ENCODE data around the gene GHSR.

DNA sequence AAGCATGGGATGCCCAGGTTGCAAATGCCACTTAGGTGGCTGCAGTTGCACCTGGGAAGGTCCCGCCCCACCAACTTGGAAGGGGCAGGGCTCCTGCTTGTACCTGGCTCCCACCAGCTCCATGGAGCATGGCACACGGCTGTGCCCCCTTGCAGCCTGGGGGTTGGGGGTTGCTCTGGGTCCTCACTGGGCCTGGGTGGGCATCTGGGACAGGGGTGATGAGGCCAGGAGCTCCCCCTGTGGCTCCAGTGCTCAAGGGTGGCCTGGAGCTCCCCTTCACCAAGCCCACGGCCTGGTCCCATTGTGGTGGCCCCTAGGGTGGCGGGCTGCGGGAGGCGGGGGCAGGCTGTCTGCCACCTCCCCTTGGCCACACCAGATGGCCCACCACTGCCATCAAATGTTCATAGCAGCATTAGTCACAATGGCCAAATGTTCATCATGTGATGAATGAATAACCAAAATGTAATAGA, 36.7 kb downstream of the GHSR start:
- TF ChIP-seq, protein P1, sequence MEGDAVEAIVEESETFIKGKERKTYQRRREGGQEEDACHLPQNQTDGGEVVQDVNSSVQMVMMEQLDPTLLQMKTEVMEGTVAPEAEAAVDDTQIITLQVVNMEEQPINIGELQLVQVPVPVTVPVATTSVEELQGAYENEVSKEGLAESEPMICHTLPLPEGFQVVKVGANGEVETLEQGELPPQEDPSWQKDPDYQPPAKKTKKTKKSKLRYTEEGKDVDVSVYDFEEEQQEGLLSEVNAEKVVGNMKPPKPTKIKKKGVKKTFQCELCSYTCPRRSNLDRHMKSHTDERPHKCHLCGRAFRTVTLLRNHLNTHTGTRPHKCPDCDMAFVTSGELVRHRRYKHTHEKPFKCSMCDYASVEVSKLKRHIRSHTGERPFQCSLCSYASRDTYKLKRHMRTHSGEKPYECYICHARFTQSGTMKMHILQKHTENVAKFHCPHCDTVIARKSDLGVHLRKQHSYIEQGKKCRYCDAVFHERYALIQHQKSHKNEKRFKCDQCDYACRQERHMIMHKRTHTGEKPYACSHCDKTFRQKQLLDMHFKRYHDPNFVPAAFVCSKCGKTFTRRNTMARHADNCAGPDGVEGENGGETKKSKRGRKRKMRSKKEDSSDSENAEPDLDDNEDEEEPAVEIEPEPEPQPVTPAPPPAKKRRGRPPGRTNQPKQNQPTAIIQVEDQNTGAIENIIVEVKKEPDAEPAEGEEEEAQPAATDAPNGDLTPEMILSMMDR (IDR thresholded peaks at IDR 0.05 in 8 of 11, conservative IDR thresholded peaks at IDR 0.05 in 3 of 11) = no peak
- TF ChIP-seq POLR2AphosphoS5 (IDR thresholded peaks at IDR 0.05) (no peak), POLR2A (IDR thresholded peaks at IDR 0.05) (no peak)
